Stomach (tissue), 9 donors: ENCODE data around the gene CLEC16A. TPM values are rescaled to one million over a fixed set of nuclear protein-coding genes. Genes with fewer than 3 reads are reported as not detected.

Experiments used
- DNase-seq, 2 donors: peaks; one replicate each; pipeline versions ENCODE4 v3.0.0 to v3.0.0-alpha.2; 2013 to 2019
- H3K27ac ChIP-seq, 5 donors: fragments of 200-600 bp in 4 of 5; sonication (generic) in 4 of 5; one replicate each; pipeline ENCODE4 v1.5.1; 2013 to 2019; ENCODE audit warnings: mild to moderate bottlenecking in 1 of 5, moderate library complexity in 1 of 5
- H3K27me3 ChIP-seq, 3 donors: fragments of 200-600 bp; sonication (generic); one replicate each; pipeline ENCODE4 v1.5.1; 2017 to 2019; ENCODE audit warnings: mixed run types in 1 of 3
- H3K36me3 ChIP-seq, 4 donors: fragments of 200-600 bp; sonication (generic); 1 replicate in 3 of 4; 2 replicates in 1 of 4; pipeline ENCODE4 v1.5.1; 2016 to 2019
- H3K4me1 ChIP-seq, 4 donors: fragments of 200-600 bp; sonication (generic); one replicate each; pipeline ENCODE4 v1.5.1; 2016 to 2019
- H3K4me3 ChIP-seq, 4 donors: fragments of 200-600 bp; sonication (generic) in 3 of 4; one replicate each; pipeline ENCODE4 v1.5.1; 2016 to 2019; ENCODE audit warnings: mild to moderate bottlenecking in 1 of 4
- H3K9me3 ChIP-seq, 4 donors: fragments of 200-600 bp; sonication (generic); one replicate each; pipeline ENCODE4 v1.5.1; 2016 to 2019
- EP300 ChIP-seq: sonication (generic); formaldehyde crosslinking; IDR thresholded peaks from one replicate; pipeline ENCODE4 v1.6.1; 2017; ENCODE audit warnings: antibody characterized with exemption
- POLR2A ChIP-seq, 4 donors: fragments of 450-650 bp; IDR thresholded peaks; one replicate each; pipeline ENCODE4 v1.6.1; 2016; ENCODE audit warnings: antibody characterized with exemption in 4 of 4, control low read depth in 2 of 4, mild to moderate bottlenecking in 1 of 4, moderate library complexity in 1 of 4
- POLR2AphosphoS5 ChIP-seq, 3 donors: sonication (generic); formaldehyde crosslinking; IDR thresholded peaks; one replicate each; pipeline ENCODE4 v1.6.1; 2016; ENCODE audit warnings: antibody characterized with exemption in 3 of 3
- WGBS, 5 donors: extraction: QIAGEN DNeasy Blood & Tissue Kit in 3 of 5; methylation state at CpG; one replicate each; pipeline versions ENCODE4 v1.1.5 to v1.1.7; 2013 to 2018; 5-methylcytosine and 5-hydroxymethylcytosine counted together
- intact Hi-C: fragments of 100-400 bp; cut with DNase I; formaldehyde crosslinking; loops from one replicate; pipeline ENCODE4 v1.15.1; 2023; ENCODE audit warnings: low total_unique reads
- polyA plus RNA-seq, 3 donors: library from polyadenylated mRNA; stranded (reverse); fragments of 200-250 nt; gene quantifications; one replicate each; pipeline ENCODE4 v1.2.3, GENCODE V29; 2013
- total RNA-seq, 5 donors: library from RNA; depleted of rRNA; stranded (reverse); fragments of >200 nt; gene quantifications; one replicate each; pipeline versions ENCODE4 v1.1.0 to v1.2.3, GENCODE V29; 2014 to 2016
- TF ChIP-seq, protein P1 (sequence below), 7 experiments: fragments of 450-650 bp in 4 of 7; fragments of 200-600 bp in 3 of 7; sonication (generic) in 3 of 7; IDR thresholded peaks; one replicate each; pipeline ENCODE4 v1.5.1; 2016 to 2019; ENCODE audit warnings: antibody characterized with exemption in 7 of 7, control low read depth in 2 of 7, mild to moderate bottlenecking in 1 of 7
- donor health status: healthy with polysubstance abuse.
- donor health status: Bipolar disorder and iron deficiency.
- donor health status: healthy.

The CLEC16A gene
- total and polyA plus RNA-seq, 8 donors: 5.8 to 176 (median 21.8) TPM

DNA sequence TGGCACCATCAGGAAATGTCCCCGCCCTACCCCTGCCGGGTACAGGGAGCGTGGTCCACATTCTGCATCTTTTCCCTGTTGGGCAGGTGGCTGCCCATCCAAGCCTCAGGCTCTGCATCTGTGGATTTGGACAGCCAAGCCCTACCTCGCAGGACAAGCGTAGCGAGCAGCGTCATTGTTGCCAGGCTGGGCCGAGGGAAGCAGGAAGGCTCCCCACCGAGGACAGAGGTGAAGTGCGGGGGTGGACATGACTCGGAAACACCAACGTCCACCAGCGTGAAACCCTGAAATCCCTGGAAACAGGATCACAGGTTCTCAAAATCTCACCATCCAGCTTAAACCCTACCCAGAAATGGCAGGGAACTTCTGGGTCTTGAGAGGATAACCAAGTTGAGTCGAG, 238.0 kb downstream of the CLEC16A start:
- peak overlapping the region in 1 of 5 donors; percentile 1 for H3K27ac ChIP-seq
- H3K36me3 ChIP-seq: peaks cover 12 to 32% (median 30%) of the 10 kb centered on the region in 4 donors
- 79 to 96% (median 89%) methylated on average over 10 to 14 of the region's 14 CpGs for WGBS, 5 donors
- TF ChIP-seq EP300 (no peak), POLR2A (IDR thresholded peaks at IDR 0.05) (no peak), POLR2AphosphoS5 (IDR thresholded peaks at IDR 0.05) (no peak)
- TF ChIP-seq, protein P1, sequence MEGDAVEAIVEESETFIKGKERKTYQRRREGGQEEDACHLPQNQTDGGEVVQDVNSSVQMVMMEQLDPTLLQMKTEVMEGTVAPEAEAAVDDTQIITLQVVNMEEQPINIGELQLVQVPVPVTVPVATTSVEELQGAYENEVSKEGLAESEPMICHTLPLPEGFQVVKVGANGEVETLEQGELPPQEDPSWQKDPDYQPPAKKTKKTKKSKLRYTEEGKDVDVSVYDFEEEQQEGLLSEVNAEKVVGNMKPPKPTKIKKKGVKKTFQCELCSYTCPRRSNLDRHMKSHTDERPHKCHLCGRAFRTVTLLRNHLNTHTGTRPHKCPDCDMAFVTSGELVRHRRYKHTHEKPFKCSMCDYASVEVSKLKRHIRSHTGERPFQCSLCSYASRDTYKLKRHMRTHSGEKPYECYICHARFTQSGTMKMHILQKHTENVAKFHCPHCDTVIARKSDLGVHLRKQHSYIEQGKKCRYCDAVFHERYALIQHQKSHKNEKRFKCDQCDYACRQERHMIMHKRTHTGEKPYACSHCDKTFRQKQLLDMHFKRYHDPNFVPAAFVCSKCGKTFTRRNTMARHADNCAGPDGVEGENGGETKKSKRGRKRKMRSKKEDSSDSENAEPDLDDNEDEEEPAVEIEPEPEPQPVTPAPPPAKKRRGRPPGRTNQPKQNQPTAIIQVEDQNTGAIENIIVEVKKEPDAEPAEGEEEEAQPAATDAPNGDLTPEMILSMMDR (IDR thresholded peaks at IDR 0.05): no peak
- no peaks in the 10 kb centered on the region for H3K9me3 ChIP-seq
- no peak for DNase-seq
- H3K27me3 ChIP-seq: no peaks in the 10 kb centered on the region
- H3K4me3 ChIP-seq: no peak overlapping the region
- intact Hi-C loops: no loop called here
- peaks cover 0 to 16% (median 5%) of the 10 kb centered on the region in 4 donors for H3K4me1 ChIP-seq

DNA sequence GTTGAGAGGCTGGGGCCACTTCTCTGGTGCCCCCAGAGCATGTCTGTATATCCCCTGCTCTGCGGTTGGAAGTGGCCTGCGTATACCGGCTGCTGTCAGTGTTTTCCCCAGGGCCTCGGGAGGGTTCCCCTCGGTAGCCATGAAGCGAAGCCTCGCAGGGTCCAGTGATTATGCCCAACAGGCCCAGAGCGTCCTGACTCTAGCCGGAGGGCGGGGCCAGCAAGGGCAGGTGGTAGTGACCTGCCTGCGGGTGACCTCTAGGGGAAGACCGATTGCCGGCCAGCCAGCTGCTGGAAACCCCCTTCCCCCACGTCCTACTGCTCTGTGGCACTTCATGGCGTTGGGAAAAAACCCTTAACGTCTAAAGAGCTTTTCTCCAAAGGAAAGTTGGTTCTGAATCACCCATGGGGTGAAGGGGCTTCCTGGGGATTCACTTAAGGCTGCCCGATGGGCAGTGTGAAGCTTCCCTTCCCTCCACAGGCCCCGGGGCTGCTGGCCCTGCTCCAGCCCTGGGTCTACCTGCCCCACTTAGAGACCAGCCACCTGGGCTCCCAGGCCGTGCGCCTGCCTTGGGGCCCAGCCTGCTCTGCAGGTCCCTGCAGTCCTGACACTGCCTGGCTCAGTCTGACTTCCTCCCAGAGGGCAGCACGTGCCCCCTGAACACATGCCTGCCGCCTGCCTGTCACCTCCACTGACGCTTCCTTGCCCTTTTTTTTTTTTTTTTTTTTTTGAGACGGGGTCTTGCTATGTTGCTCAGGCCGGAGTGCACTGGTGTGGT, 238.9 kb downstream of the CLEC16A start:
- no peak for TF ChIP-seq POLR2AphosphoS5 (IDR thresholded peaks at IDR 0.05)
- TF ChIP-seq, protein P1 (IDR thresholded peaks at IDR 0.05): no peak
- TF ChIP-seq EP300: no peak
- no peak for TF ChIP-seq POLR2A (IDR thresholded peaks at IDR 0.05)
- Histone ChIP-seq H3K4me1 (peaks cover 0 to 16% (median 5%) of the 10 kb centered on the region in 4 donors), H3K4me3 (no peak overlapping the region), H3K27ac (no peak overlapping the region), H3K36me3 (peaks cover 12 to 30% (median 27%) of the 10 kb centered on the region in 4 donors), H3K27me3 (no peaks in the 10 kb centered on the region), H3K9me3 (no peaks in the 10 kb centered on the region)
- intact Hi-C loops: no loop called here
- DNase-seq: no peak
- WGBS, 5 donors: 77 to 89% (median 86%) methylated on average over 18 to 25 of the region's 25 CpGs

DNA sequence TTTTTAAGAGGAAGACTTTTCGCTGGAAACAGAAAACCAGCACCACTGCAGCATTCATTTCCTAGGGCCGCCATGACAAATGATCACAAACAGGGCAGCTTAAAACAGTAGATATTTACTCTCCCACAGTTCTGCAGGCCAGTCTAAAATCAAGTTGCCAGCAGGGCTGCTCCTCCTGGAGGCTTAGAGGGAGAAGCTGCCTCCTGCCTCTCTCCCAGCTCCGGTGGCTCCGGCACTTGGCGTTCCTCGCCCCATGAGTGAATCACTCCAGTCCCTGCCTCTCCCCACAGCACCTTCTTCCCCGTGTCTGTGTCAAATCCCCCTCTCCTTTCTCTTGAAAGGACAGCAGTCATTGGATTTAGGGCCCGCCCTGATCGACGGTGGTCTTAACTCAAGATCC, 239.6 kb downstream of the CLEC16A start:
- TF ChIP-seq EP300 (no peak), POLR2AphosphoS5 (IDR thresholded peaks at IDR 0.05) (no peak), POLR2A (IDR thresholded peaks at IDR 0.05) (no peak)
- TF ChIP-seq, protein P1 (IDR thresholded peaks at IDR 0.05): no peak
- no peak for DNase-seq
- 88 to 94% (median 91%) methylated on average over 10 of the region's 10 CpGs for WGBS, 5 donors
- Histone ChIP-seq H3K9me3 (no peaks in the 10 kb centered on the region), H3K4me3 (no peak overlapping the region), H3K27me3 (no peaks in the 10 kb centered on the region), H3K4me1 (peaks cover 0 to 20% (median 5%) of the 10 kb centered on the region in 4 donors), H3K27ac (no peak overlapping the region), H3K36me3 (peaks cover 9 to 23% (median 20%) of the 10 kb centered on the region in 4 donors)
- intact Hi-C loops: no loop called here

DNA sequence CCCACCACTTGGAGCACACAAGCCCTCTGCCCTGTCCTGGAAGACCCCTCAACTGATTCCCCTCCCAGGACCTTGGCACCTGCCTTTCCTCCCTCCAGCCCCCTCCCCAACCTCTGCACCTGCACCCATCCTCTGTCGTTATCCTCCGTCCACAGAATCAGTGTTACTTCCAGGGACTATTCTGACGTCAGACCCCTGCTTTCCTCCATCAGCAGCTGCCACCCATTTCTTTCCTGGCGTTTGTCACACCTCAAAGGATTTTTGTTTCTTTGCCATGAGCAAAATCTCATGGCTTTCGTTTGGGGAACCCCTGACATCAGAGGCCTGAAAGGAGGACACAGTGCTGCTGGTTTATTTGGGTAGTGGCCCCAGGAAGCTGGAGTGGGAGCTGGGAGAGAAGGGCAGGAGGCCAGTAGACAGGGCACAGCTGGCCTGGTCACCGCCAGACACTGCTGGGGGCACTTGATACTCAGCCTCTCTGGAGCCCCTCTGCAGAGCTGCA, 243.2 kb downstream of the CLEC16A start:
- H3K27me3 ChIP-seq: no peaks in the 10 kb centered on the region
- TF ChIP-seq, protein P1 (IDR thresholded peaks at IDR 0.05): no peak
- TF ChIP-seq EP300 (no peak), POLR2A (IDR thresholded peaks at IDR 0.05) (no peak), POLR2AphosphoS5 (IDR thresholded peaks at IDR 0.05) (no peak)
- peaks cover 0 to under 1% (median 0%) of the 10 kb centered on the region in 4 donors for H3K36me3 ChIP-seq
- peaks cover 0 to 10% (median 3%) of the 10 kb centered on the region in 4 donors for H3K4me1 ChIP-seq
- intact Hi-C loops: no loop called here
- 70 to 84% (median 80%) methylated on average over 6 of the region's 6 CpGs for WGBS, 5 donors
- H3K4me3 ChIP-seq: no peak overlapping the region
- no peak overlapping the region for H3K27ac ChIP-seq
- DNase-seq: no peak
- no peaks in the 10 kb centered on the region for H3K9me3 ChIP-seq
